Smooth muscle cell (in vitro differentiated cells): ENCODE data around the gene MAP2K5. TPM values are rescaled to one million over a fixed set of nuclear protein-coding genes. Genes with fewer than 3 reads are reported as not detected.

Experiments used
- DNase-seq: peaks from one replicate; lab custom pipeline; 2025; ENCODE audit not compliant: unreplicated experiment; lab: John Stamatoyannopoulos, UW
- H2AFZ ChIP-seq: fragments of 200-600 bp; sonication (generic); 2 replicates; pipeline ENCODE4 v1.6.0; 2016; ENCODE audit warnings: antibody characterized with exemption, low read depth, mild to moderate bottlenecking
- H3F3A ChIP-seq: fragments of 200-600 bp; sonication (generic); 2 replicates; pipeline ENCODE4 v1.6.0; 2017; ENCODE audit warnings: antibody characterized with exemption, low read depth
- H3K27ac ChIP-seq: fragments of 200-600 bp; sonication (generic); 2 replicates; pipeline ENCODE4 v1.5.1; 2016; ENCODE audit warnings: low read depth, mild to moderate bottlenecking
- H3K27me3 ChIP-seq: fragments of 200-600 bp; sonication (generic); 2 replicates; pipeline ENCODE4 v1.6.1; 2016; ENCODE audit warnings: low read depth, mild to moderate bottlenecking
- H3K36me3 ChIP-seq: fragments of 200-600 bp; sonication (generic); 2 replicates; pipeline ENCODE4 v1.5.1; 2016; ENCODE audit warnings: low read depth
- H3K4me1 ChIP-seq: fragments of 200-600 bp; sonication (generic); 2 replicates; pipeline ENCODE4 v1.5.1; 2016; ENCODE audit warnings: low read depth
- H3K4me2 ChIP-seq: fragments of 200-600 bp; sonication (generic); 2 replicates; pipeline ENCODE4 v1.6.0; 2016; ENCODE audit warnings: mild to moderate bottlenecking
- H3K4me3 ChIP-seq: fragments of 200-600 bp; sonication (generic); 2 replicates; pipeline ENCODE4 v1.5.1; 2016; ENCODE audit warnings: mild to moderate bottlenecking
- H3K79me2 ChIP-seq: fragments of 200-600 bp; sonication (generic); 2 replicates; pipeline ENCODE4 v1.6.0; 2016; ENCODE audit warnings: low read depth, mild to moderate bottlenecking
- H3K9ac ChIP-seq: fragments of 200-600 bp; sonication (generic); 2 replicates; pipeline ENCODE4 v1.6.0; 2016; ENCODE audit warnings: low read depth
- H3K9me3 ChIP-seq: fragments of 200-600 bp; sonication (generic); replicated peaks from 2 replicates; pipeline ENCODE4 v1.5.1; 2016; ENCODE audit warnings: low read depth
- H4K20me1 ChIP-seq: fragments of 200-600 bp; sonication (generic); 2 replicates; pipeline ENCODE4 v1.6.0; 2016; ENCODE audit warnings: low read depth
- CTCF ChIP-seq: fragments of 200-600 bp; sonication (generic); IDR thresholded peaks from 2 replicates; pipeline ENCODE4 v1.5.1; 2017; ENCODE audit warnings: borderline replicate concordance, mild to moderate bottlenecking, antibody characterized with exemption; ENCODE audit not compliant: insufficient read depth, poor library complexity, severe bottlenecking
- WGBS: methylation state at CpG from one replicate; pipeline ENCODE4 v1.1.7; 2016; ENCODE audit warnings: low lambda C conversion rate; 5-methylcytosine and 5-hydroxymethylcytosine counted together
- polyA plus RNA-seq: library from polyadenylated mRNA; unstranded; fragments of >200 nt; fragmentation: Nextera tagmentation; extraction: Ambion mirVana; gene quantifications from 2 replicates; pipeline ENCODE4 v1.2.1, GENCODE V29; 2016
- total RNA-seq: library from RNA; depleted of rRNA; stranded (reverse); fragments of >200 nt; gene quantifications from 2 replicates; pipeline ENCODE4 v1.2.3, GENCODE V29; 2014

Gene MAP2K5
- total and polyA plus RNA-seq, 2 experiments from 2014 or later = 4.4 to 7.4 TPM

DNA sequence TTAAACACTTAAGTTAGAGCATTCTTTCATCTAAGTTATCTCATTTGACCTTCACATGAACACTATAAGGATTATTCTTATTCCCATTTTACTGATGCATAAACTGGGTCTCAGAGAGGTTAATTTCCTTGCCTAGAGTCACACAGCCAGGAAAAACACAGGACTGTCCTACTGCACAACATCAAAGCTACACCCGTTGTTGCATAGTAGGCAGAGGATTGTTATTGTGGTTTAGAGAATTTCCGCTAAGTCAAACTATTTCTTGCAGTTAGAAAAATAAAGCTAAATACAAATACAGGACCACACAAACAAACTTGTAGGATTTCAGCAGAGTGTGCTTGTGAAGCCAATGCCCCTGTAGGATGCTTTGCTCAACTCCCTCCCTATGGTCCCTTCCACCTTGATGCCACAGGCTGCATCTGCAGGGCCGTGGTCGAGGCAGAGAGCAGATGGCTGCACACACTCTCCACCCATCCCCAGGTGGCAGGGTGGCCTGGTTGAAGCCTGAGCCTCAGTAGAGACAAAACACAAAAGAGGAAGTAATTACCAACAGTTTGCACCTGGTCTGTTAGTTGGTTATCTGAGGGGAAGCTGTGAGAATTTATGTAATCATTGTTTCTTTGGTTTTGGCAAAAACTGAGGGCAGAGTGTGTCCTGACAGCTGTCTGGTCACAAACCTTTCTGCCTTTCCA, 241.7 kb downstream of the MAP2K5 start:
- H3K9me3 ChIP-seq = no peaks in the 10 kb centered on the region
- peaks cover 27% of the 10 kb centered on the region for H3K27me3 ChIP-seq
- TF ChIP-seq CTCF = no peak
- no peak overlapping the region for H3K27ac ChIP-seq
- H3K36me3 ChIP-seq = no peaks in the 10 kb centered on the region
- no peak overlapping the region for H3K9ac ChIP-seq
- WGBS = 81% methylated on average over 4 of the region's 4 CpGs
- no peaks in the 10 kb centered on the region for H3K79me2 ChIP-seq
- H4K20me1 ChIP-seq = no peaks in the 10 kb centered on the region
- DNase-seq = no peak
- no peak overlapping the region for H3K4me2 ChIP-seq
- no peak overlapping the region for H3K4me3 ChIP-seq
- H3F3A ChIP-seq = no peaks in the 10 kb centered on the region
- H3K4me1 ChIP-seq = peaks cover 54% of the 10 kb centered on the region
- H2AFZ ChIP-seq = no peak overlapping the region

DNA sequence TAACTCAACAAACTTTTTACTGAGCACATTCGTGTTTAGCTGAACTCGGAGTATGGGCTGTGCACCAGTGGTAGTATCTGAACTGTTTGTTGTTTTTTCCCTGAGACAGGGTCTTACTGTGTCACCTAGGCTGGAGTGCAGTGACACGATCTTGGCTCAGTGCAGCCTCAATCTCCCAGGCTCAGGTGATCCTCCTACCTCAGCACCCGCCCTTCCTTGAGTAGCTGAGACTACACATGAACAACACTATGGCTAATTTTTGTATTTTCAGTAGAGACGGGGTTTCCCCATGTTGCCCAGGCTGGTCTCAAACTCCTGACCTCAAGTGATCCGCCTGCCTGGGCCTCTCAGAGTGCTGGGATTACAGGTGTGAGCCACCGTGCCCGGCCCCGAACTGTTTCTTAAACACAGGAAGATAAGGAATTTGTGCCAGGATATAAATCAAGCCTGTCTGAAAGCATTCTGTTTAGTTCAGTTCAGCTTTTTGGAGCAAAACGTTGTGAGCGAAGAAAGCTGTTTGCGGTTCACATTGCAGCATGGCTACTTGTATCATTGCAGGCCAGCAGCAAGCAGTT, 242.4 kb downstream of the MAP2K5 start:
- Histone ChIP-seq H3K79me2 (no peaks in the 10 kb centered on the region), H3K27ac (no peak overlapping the region), H3K9ac (no peak overlapping the region), H3K36me3 (no peaks in the 10 kb centered on the region), H2AFZ (no peak overlapping the region), H3K9me3 (no peaks in the 10 kb centered on the region), H4K20me1 (no peaks in the 10 kb centered on the region), H3F3A (no peaks in the 10 kb centered on the region), H3K4me2 (no peak overlapping the region), H3K4me3 (no peak overlapping the region), H3K4me1 (peaks cover 47% of the 10 kb centered on the region), H3K27me3 (peaks cover 27% of the 10 kb centered on the region)
- no peak for DNase-seq
- TF ChIP-seq CTCF = no peak
- WGBS = 95% methylated on average over 12 of the region's 12 CpGs

GRCh38 chr15:67785431-67785830, 242.9 kb downstream of the MAP2K5 start:
- H3K79me2 ChIP-seq = no peaks in the 10 kb centered on the region
- H3K4me2 ChIP-seq = no peak overlapping the region
- H4K20me1 ChIP-seq = no peaks in the 10 kb centered on the region
- no peaks in the 10 kb centered on the region for H3K9me3 ChIP-seq
- no peaks in the 10 kb centered on the region for H3K36me3 ChIP-seq
- 91% methylated on average over 5 of the region's 5 CpGs for WGBS
- H3K27me3 ChIP-seq = peaks cover 27% of the 10 kb centered on the region
- H3K4me3 ChIP-seq = no peak overlapping the region
- TF ChIP-seq CTCF = no peak
- no peak overlapping the region for H3K9ac ChIP-seq
- no peak for DNase-seq
- peaks cover 43% of the 10 kb centered on the region for H3K4me1 ChIP-seq
- H3F3A ChIP-seq = no peaks in the 10 kb centered on the region
- no peak overlapping the region for H3K27ac ChIP-seq
- H2AFZ ChIP-seq = no peak overlapping the region

DNA sequence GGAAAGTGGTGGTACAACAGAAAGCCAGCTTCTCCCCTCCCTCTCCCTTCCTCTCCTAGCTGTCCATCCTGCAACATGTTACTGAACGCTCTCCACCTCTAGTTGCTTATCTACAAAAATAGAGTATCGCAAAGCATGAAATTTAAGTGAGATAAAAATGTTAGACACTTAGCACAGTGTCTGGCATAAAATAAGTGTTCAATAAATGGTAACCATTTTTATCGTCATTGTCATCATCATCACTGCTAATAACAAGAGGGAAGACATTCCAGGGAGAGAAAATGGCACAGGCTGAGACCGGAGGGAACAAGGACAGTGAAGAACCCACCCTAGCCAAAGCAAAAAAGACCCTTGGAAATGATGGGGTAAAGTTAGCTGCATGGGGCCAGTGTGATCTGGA, 244.1 kb downstream of the MAP2K5 start:
- Histone ChIP-seq H3K4me3 (no peak overlapping the region), H4K20me1 (no peaks in the 10 kb centered on the region), H3K36me3 (no peaks in the 10 kb centered on the region), H3K9ac (no peak overlapping the region), H3K27ac (no peak overlapping the region), H3K4me2 (no peak overlapping the region), H3K9me3 (no peaks in the 10 kb centered on the region), H3F3A (no peaks in the 10 kb centered on the region), H3K27me3 (peaks cover 27% of the 10 kb centered on the region), H3K4me1 (peaks cover 30% of the 10 kb centered on the region), H2AFZ (no peak overlapping the region), H3K79me2 (no peaks in the 10 kb centered on the region)
- no peak for DNase-seq
- 97% methylated on average over 4 of the region's 4 CpGs for WGBS
- TF ChIP-seq CTCF = no peak
